ENCODE measurements around the gene HS3ST2.
"Not testable (repeated sequence)": the region's sequence is repeated elsewhere in the genome, so short reads cannot be mapped to it uniquely, and the experiment has no call there.

Gene HS3ST2

DNA sequence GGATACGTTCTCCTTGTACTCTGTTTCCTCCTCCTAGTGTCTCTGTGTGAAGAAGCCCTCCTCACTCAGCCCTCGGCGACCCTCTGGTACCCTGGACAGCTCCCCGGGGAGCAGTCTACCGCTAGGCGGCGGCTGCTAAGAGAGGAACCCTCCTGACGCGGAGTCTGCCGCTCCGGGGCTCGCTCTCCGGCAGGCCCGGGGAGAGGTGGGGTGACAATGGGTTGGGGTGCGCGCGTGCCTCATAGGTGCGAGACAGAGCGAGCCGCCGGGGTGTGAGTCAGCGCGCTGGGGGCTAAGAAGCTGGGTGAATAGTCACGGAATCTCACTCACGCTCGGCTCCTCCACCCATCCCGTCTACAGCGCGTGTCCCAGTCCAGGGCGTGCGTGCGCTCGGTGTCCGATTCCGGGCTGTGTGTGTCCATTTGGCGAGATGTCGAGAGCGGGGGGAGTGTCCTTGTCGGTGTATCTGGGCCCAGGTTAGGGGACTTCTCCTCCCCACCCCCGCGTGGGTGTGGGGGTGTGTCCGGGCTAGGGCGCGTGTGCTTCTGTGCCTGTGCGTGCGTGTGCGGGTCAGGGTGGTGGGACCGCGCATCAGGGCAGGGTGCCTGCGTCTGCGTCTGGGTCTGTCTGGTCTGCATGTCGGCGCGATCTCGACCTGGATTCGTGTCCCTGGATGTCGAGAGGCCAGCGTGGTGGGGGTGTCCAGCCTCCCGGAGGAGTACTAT lies 577 bp upstream of the HS3ST2 start:
- no peaks in the 10 kb centered on the region for H3K4me1 ChIP-seq (ENCODE audit: control insufficient read depth, insufficient read depth, low read length)
- peaks cover 34% of the 10 kb centered on the region for H3K27me3 ChIP-seq (ENCODE audit: control insufficient read depth, insufficient read depth, low read length)
- no peaks in the 10 kb centered on the region for H3K36me3 ChIP-seq (ENCODE audit: control insufficient read depth, insufficient read depth, low read length)
- no peaks in the 10 kb centered on the region for H3K9me3 ChIP-seq (ENCODE audit: control insufficient read depth, insufficient read depth, low read length)
- no peak overlapping the region for H3K9ac ChIP-seq (ENCODE audit: low read depth, low read length)
- no peak overlapping the region for H3K27ac ChIP-seq (ENCODE audit: low read depth, low read length)
- peak overlapping the region; percentile 68 for H3K4me3 ChIP-seq (ENCODE audit: low read depth, low read length)

DNA sequence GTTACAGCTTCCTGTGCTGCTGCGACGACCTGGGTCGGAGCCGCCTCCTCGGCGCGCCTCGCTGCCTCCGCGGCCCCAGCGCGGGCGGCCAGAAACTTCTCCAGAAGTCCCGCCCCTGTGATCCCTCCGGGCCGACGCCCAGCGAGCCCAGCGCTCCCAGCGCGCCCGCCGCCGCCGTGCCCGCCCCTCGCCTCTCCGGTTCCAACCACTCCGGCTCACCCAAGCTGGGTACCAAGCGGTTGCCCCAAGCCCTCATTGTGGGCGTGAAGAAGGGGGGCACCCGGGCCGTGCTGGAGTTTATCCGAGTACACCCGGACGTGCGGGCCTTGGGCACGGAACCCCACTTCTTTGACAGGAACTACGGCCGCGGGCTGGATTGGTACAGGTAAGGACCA lies 746 bp downstream of the HS3ST2 start:
- H3K4me3 ChIP-seq (ENCODE audit: low read depth, low read length), result peak overlapping the region; percentile 68
- no peaks in the 10 kb centered on the region for H3K4me1 ChIP-seq (ENCODE audit: control insufficient read depth, insufficient read depth, low read length)
- H3K36me3 ChIP-seq (ENCODE audit: control insufficient read depth, insufficient read depth, low read length), result no peaks in the 10 kb centered on the region
- H3K9ac ChIP-seq (ENCODE audit: low read depth, low read length), result no peak overlapping the region
- no peak overlapping the region for H3K27ac ChIP-seq (ENCODE audit: low read depth, low read length)
- peaks cover 34% of the 10 kb centered on the region for H3K27me3 ChIP-seq (ENCODE audit: control insufficient read depth, insufficient read depth, low read length)
- no peaks in the 10 kb centered on the region for H3K9me3 ChIP-seq (ENCODE audit: control insufficient read depth, insufficient read depth, low read length)

DNA sequence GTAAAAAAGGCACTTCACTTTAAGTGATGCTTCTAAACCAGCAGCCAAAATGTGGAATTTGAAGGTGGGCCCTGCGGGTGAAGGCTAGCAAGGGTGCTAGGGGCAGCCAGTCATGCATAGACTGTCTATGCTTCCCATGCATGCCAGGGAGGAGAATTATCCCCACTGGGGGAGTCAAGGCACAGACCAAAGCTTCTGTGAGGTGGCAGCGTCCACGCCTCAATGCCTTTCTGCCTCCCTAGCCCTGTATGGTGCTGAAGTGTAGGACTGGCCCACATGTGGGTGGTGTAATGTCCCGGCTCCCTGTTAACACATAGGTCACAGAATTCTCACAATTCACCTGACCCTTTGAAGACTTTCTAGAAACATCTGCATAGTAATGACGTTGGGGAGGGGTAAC lies 1.9 kb downstream of the HS3ST2 start:
- no peaks in the 10 kb centered on the region for H3K4me1 ChIP-seq (ENCODE audit: control insufficient read depth, insufficient read depth, low read length)
- H3K9ac ChIP-seq (ENCODE audit: low read depth, low read length), result no peak overlapping the region
- H3K27me3 ChIP-seq (ENCODE audit: control insufficient read depth, insufficient read depth, low read length), result peaks cover 34% of the 10 kb centered on the region
- H3K36me3 ChIP-seq (ENCODE audit: control insufficient read depth, insufficient read depth, low read length), result no peaks in the 10 kb centered on the region
- H3K27ac ChIP-seq (ENCODE audit: low read depth, low read length), result no peak overlapping the region
- no peak overlapping the region for H3K4me3 ChIP-seq (ENCODE audit: low read depth, low read length)
- no peaks in the 10 kb centered on the region for H3K9me3 ChIP-seq (ENCODE audit: control insufficient read depth, insufficient read depth, low read length)

DNA sequence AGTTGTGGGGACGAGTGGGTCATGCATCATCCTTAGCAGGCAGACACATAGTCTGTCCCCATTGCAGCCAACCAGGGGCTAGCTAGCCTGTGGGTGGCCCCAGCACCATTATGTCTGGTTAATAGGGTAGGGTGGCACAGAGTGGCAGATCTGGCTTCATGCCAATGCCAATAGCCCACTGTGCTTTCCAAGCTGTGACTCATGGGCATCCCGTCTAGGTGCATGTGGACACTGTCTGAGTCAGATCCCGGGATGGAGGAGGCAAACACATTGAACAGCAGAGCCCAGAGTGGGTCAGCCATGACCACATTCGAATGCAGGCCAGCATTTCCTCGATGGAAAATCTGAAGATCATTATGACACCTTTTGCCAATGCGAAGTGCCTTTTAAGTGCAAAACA lies 2.5 kb downstream of the HS3ST2 start:
- Histone ChIP-seq H3K4me1 (ENCODE audit: control insufficient read depth, insufficient read depth, low read length) (no peaks in the 10 kb centered on the region), H3K9me3 (ENCODE audit: control insufficient read depth, insufficient read depth, low read length) (no peaks in the 10 kb centered on the region), H3K9ac (ENCODE audit: low read depth, low read length) (no peak overlapping the region), H3K4me3 (ENCODE audit: low read depth, low read length) (no peak overlapping the region), H3K27ac (ENCODE audit: low read depth, low read length) (no peak overlapping the region), H3K36me3 (ENCODE audit: control insufficient read depth, insufficient read depth, low read length) (no peaks in the 10 kb centered on the region), H3K27me3 (ENCODE audit: control insufficient read depth, insufficient read depth, low read length) (peaks cover 34% of the 10 kb centered on the region)

GRCh38 chr16:22818736-22819135 lies 4.8 kb downstream of the HS3ST2 start:
- not testable (repeated sequence) for H3K9me3 ChIP-seq (ENCODE audit: control insufficient read depth, insufficient read depth, low read length); H3K4me3 ChIP-seq (ENCODE audit: low read depth, low read length); H3K36me3 ChIP-seq (ENCODE audit: control insufficient read depth, insufficient read depth, low read length); H3K9ac ChIP-seq (ENCODE audit: low read depth, low read length); H3K27ac ChIP-seq (ENCODE audit: low read depth, low read length); H3K4me1 ChIP-seq (ENCODE audit: control insufficient read depth, insufficient read depth, low read length)
- peaks cover 28% of the 10 kb centered on the region for H3K27me3 ChIP-seq (ENCODE audit: control insufficient read depth, insufficient read depth, low read length)

- peaks cover 5% of the 10 kb centered on the region; the same call in 1 of the 2 replicates for H3K4me1 ChIP-seq (ENCODE audit: control insufficient read depth, insufficient read depth, low read length)
- no peak overlapping the region for H3K27ac ChIP-seq (ENCODE audit: low read depth, low read length)
- H3K9ac ChIP-seq (ENCODE audit: low read depth, low read length), result no peak overlapping the region
- no peaks in the 10 kb centered on the region for H3K27me3 ChIP-seq (ENCODE audit: control insufficient read depth, insufficient read depth, low read length)
- H3K9me3 ChIP-seq (ENCODE audit: control insufficient read depth, insufficient read depth, low read length), result no peaks in the 10 kb centered on the region
- H3K4me3 ChIP-seq (ENCODE audit: low read depth, low read length), result no peak overlapping the region
- no peaks in the 10 kb centered on the region for H3K36me3 ChIP-seq (ENCODE audit: control insufficient read depth, insufficient read depth, low read length)
Observed at GRCh38 chr16:22838681-22839080, 24.7 kb downstream of the HS3ST2 start.

DNA sequence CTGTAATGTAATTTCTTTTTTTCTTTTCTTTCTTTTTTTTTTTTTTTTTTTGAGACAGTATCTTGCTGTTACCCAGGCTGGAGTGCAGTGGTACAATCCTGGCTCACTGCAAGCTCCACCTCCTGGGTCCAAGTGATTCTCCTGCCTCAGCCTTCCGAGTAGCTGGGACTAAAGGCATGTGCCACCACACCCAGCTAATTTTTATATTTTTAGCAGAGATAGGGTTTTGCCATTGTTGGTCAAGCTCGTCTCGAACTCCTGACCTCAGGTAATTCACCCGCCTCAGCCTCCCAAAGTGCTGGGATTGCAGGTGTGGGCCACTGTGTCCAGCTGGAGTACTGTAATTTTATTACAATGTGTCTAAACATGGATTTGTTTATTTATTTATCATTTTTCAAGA lies 28.1 kb downstream of the HS3ST2 start:
- not testable (repeated sequence) for H3K9ac ChIP-seq (ENCODE audit: low read depth, low read length); H3K27ac ChIP-seq (ENCODE audit: low read depth, low read length); H3K9me3 ChIP-seq (ENCODE audit: control insufficient read depth, insufficient read depth, low read length); H3K36me3 ChIP-seq (ENCODE audit: control insufficient read depth, insufficient read depth, low read length); H3K4me3 ChIP-seq (ENCODE audit: low read depth, low read length); H3K27me3 ChIP-seq (ENCODE audit: control insufficient read depth, insufficient read depth, low read length); H3K4me1 ChIP-seq (ENCODE audit: control insufficient read depth, insufficient read depth, low read length)

DNA sequence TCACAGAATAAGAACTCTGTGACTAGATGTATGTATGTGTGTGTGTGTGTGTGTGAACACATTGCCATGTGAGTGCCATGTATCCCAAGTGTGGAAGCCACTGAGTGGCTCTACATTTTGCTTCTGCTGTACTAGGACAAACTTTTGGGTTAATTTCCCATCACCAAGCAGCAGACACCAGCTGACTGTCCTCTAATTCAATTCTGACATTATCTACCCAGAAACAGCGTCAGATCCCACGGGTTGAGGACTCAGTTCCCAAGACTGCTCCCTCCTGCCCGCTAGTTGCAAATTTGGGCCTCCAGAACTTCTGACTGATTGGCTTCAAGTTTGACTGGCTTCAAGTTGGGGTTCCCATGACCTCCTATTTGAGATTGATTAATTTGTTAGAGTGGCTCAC lies 29.2 kb downstream of the HS3ST2 start:
- Histone ChIP-seq H3K4me3 (ENCODE audit: low read depth, low read length) (no peak overlapping the region), H3K9me3 (ENCODE audit: control insufficient read depth, insufficient read depth, low read length) (no peaks in the 10 kb centered on the region), H3K4me1 (ENCODE audit: control insufficient read depth, insufficient read depth, low read length) (peaks cover 9% of the 10 kb centered on the region; the same call in 1 of the 2 replicates), H3K27me3 (ENCODE audit: control insufficient read depth, insufficient read depth, low read length) (no peaks in the 10 kb centered on the region), H3K9ac (ENCODE audit: low read depth, low read length) (no peak overlapping the region), H3K27ac (ENCODE audit: low read depth, low read length) (no peak overlapping the region), H3K36me3 (ENCODE audit: control insufficient read depth, insufficient read depth, low read length) (no peaks in the 10 kb centered on the region)

GRCh38 chr16:22843856-22844255 lies 29.9 kb downstream of the HS3ST2 start:
- Histone ChIP-seq H3K27me3 (ENCODE audit: control insufficient read depth, insufficient read depth, low read length) (no peaks in the 10 kb centered on the region), H3K4me1 (ENCODE audit: control insufficient read depth, insufficient read depth, low read length) (peaks cover 17% of the 10 kb centered on the region), H3K9me3 (ENCODE audit: control insufficient read depth, insufficient read depth, low read length) (no peaks in the 10 kb centered on the region), H3K27ac (ENCODE audit: low read depth, low read length) (no peak overlapping the region), H3K9ac (ENCODE audit: low read depth, low read length) (no peak overlapping the region), H3K4me3 (ENCODE audit: low read depth, low read length) (no peak overlapping the region), H3K36me3 (ENCODE audit: control insufficient read depth, insufficient read depth, low read length) (no peaks in the 10 kb centered on the region)

DNA sequence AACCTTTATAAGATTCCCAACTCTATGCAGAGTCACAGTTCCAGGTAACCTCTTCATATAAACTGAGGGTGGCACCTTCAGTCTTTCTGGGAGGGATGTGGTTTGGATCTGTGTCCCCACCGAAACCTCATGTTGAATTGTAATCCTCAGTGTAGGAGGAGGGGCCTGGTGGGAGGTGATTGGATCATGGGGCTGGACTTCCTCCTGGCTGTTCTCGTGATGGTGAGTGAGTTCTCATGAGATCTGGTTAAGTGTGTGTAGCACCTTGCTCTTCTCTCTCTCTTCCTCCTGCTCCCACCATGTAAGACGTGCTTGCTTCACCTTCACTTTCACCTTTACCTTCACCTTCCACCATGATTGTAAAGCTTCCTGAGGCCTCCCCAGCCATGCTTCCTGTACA lies 30.5 kb downstream of the HS3ST2 start:
- Histone ChIP-seq H3K9ac (ENCODE audit: low read depth, low read length) (no peak overlapping the region), H3K36me3 (ENCODE audit: control insufficient read depth, insufficient read depth, low read length) (no peaks in the 10 kb centered on the region), H3K27me3 (ENCODE audit: control insufficient read depth, insufficient read depth, low read length) (no peaks in the 10 kb centered on the region), H3K27ac (ENCODE audit: low read depth, low read length) (no peak overlapping the region), H3K4me3 (ENCODE audit: low read depth, low read length) (no peak overlapping the region), H3K9me3 (ENCODE audit: control insufficient read depth, insufficient read depth, low read length) (no peaks in the 10 kb centered on the region), H3K4me1 (ENCODE audit: control insufficient read depth, insufficient read depth, low read length) (peaks cover 17% of the 10 kb centered on the region)

DNA sequence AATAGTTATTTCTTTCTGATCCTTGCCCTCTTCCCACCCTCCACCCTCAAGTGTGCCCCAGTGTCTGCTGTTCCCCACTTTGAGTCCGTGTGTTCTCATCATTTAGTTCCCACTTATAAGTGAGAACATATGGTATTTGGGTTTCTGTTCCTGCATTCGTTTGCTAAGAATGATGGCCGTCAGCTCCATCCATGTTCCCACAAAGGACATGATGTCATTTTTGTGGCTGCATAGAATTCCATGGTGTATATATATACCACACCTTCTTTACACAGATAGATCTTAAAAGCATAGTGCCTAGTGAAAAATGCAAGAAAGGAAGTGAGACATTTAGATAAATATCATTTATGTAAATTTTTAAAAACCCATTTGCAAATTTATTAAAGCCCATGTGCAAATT lies 33.1 kb downstream of the HS3ST2 start:
- Histone ChIP-seq H3K9ac (ENCODE audit: low read depth, low read length) (no peak overlapping the region), H3K9me3 (ENCODE audit: control insufficient read depth, insufficient read depth, low read length) (no peaks in the 10 kb centered on the region), H3K36me3 (ENCODE audit: control insufficient read depth, insufficient read depth, low read length) (no peaks in the 10 kb centered on the region), H3K4me3 (ENCODE audit: low read depth, low read length) (no peak overlapping the region), H3K27ac (ENCODE audit: low read depth, low read length) (no peak overlapping the region), H3K4me1 (ENCODE audit: control insufficient read depth, insufficient read depth, low read length) (peaks cover 11% of the 10 kb centered on the region), H3K27me3 (ENCODE audit: control insufficient read depth, insufficient read depth, low read length) (no peaks in the 10 kb centered on the region)
